Urinary bladder (tissue), 4 donors: ENCODE results near the gene OR10A4. TPM values are rescaled to one million over a fixed set of nuclear protein-coding genes. Genes with fewer than 3 reads are reported as not detected.

Experiments
- DNase-seq: peaks from one replicate; pipeline ENCODE4 v3.0.0-alpha.2; 2015; ENCODE audit errors: extremely low spot score
- H3K27ac ChIP-seq: one replicate; pipeline ENCODE4 v1.5.1; 2013; ENCODE audit warnings: low read depth, mild to moderate bottlenecking, moderate library complexity
- H3K36me3 ChIP-seq: one replicate; pipeline ENCODE4 v1.6.1; 2013; ENCODE audit warnings: mild to moderate bottlenecking, moderate library complexity; ENCODE audit not compliant: insufficient read depth
- H3K4me1 ChIP-seq: one replicate; pipeline ENCODE4 v1.6.1; 2013; ENCODE audit warnings: mild to moderate bottlenecking, moderate library complexity; ENCODE audit not compliant: insufficient read depth
- H3K4me3 ChIP-seq: one replicate; pipeline ENCODE4 v1.5.1; 2013; ENCODE audit warnings: low read depth, low read length
- WGBS: extraction: QIAGEN DNeasy Blood & Tissue Kit; methylation state at CpG from one replicate; pipeline ENCODE4 v1.1.7; 2013; 5-methylcytosine and 5-hydroxymethylcytosine counted together
- polyA plus RNA-seq: library from polyadenylated mRNA; stranded (reverse); fragments of 200-250 nt; gene quantifications from one replicate; pipeline ENCODE4 v1.2.3, GENCODE V29; 2013
- total RNA-seq: library from RNA; depleted of rRNA; stranded (reverse); fragments of >200 nt; gene quantifications from one replicate; pipeline ENCODE4 v1.2.3, GENCODE V29; 2014
- donor health status: healthy with polysubstance abuse.
- donor health status: healthy.

OR10A4 gene
- total and polyA plus RNA-seq, 2 donors = not detected

DNA sequence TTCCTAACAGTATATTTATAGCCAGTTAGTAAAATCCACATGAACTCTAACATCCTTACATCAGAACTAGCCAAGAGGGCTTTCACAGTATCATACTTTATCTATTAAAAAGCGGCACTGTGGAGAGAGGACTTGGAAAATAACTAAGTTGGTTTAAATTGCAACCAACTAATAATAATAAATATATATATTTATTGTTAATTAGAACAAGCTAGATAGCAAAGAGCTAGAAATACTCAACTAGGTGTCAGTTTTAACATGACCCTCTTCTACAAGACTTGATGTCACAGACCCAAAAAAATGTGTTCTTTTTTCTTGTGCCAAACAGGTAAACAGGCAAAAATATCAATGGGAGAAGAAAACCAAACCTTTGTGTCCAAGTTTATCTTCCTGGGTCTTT, 44.3 kb downstream of the OR10A4 start, which contains the start of gene OR2D3:
Gene OR2D3, plus strand, starts transcription at position 301 of the 400 bp plus-strand sequence. Its CDS starts 0 bp downstream, at position 301.
- no peak for DNase-seq
- no peaks in the 10 kb centered on the region for H3K4me1 ChIP-seq
- no peaks in the 10 kb centered on the region for H3K36me3 ChIP-seq
- WGBS = 90% methylated on average over 1 of the region's 1 CpG
- H3K27ac ChIP-seq = no peak within 1 kb of the TSS
- H3K4me3 ChIP-seq = no peak within 1 kb of the TSS

DNA sequence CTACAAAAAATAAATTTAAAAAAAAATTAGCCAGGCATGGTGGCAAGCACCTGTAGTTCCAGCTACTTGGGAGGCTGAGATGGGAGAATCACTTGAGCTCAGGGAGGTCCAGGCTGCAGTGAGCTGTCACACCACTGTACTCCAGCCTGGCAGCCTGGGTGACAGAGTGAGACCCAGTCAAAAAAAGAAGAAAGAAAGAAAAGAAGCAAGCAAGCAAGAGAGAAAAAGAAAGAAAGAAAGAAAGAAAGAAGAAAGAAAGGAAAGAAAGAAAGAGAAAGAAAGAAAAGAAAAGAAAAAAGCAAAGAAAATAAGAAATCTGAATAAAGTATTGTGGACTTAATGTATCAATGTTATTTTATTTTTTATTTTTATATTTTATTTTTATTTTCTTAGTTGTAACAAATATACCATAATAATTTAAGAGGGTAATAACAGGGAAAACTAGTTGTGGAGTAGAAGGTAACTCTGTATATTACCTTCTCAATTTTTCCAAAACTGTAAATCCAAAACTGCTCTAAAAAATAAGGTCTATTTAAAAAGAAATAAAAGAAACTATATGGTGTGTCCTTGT, 48.7 kb downstream of the OR10A4 start:
- no peak for DNase-seq
- Histone ChIP-seq H3K4me1 (no peaks in the 10 kb centered on the region), H3K36me3 (no peaks in the 10 kb centered on the region), H3K4me3 (no peak overlapping the region), H3K27ac (no peak overlapping the region)

DNA sequence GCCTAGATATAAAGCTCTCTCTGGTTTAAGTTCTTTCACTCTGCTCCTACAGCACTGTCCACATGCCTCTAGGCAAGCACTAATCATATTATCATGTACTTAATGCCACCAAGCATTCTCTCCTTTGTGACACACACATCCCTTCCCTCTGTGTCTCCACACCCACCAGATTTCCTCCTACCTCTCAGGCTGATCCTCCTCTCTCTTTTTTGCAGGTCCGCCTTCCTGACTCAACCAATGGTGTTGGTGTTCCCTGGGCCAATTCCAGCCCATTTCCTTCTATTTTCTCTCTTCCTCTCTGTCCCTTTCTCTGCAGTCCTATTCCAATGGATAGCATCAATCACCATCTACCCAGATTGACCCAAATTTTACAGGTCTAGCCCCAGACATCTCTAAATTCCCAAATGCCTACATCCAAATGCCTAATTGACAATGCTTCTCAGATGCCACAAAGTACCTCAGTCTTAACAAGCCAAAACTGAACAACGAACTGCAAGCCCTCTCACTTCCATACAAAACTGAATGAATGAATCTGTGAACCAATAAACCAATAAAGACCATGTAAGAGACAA, 49.3 kb downstream of the OR10A4 start:
- DNase-seq = no peak
- no peak overlapping the region for H3K27ac ChIP-seq
- no peaks in the 10 kb centered on the region for H3K36me3 ChIP-seq
- WGBS = 62% methylated on average over 2 of the region's 2 CpGs
- no peaks in the 10 kb centered on the region for H3K4me1 ChIP-seq
- H3K4me3 ChIP-seq = no peak overlapping the region

DNA sequence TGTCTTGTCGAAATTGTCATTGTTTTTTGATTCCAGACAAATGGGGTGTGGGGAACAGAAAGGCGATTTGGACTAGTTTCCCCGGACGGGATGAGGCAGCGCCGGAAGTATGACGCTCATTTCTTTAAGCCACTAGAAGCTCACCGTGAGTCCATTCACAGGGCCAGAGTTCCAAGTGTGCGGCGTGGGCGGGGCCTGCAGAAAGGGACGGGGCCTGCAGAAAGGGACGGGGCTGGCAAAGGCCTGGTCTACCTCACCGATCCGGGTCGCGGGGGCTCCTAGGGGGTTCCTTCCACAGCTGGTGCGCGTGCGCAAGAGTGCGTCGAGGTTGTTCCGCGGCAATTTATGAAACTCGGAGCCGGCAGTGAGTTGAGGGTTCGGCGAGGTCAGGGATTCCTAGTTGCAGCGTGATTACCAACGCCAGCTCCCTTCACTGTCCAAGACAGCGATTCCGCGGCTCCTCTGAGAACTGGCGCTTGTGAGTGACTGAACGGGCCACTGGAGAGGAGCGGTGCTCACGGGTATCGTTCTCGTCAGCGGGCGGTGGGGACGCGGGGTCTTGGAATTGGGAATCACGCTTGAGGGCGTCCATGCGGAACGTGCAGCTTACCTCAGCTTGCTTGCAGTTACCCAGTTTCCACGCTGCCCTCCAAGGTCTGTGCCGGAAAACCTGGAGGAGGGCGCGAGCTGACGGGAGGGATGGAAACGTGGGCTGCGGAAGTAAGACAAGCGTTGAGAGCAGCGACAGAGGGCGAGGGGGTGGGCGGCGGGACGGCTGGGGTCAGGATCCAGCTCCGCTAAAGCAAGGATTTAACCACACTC, 50.0 kb downstream of the OR10A4 start, which contains the start of gene ZNF215:
Gene ZNF215, plus strand, starts transcription at position 219 of the 822 bp plus-strand sequence. CDS start 5,847 bp downstream, outside the sequence.
- DNase-seq = peak; percentile 8
- Histone ChIP-seq H3K4me3 (peak within 1 kb of the TSS; percentile 36), H3K36me3 (no peaks in the 10 kb centered on the region), H3K4me1 (no peaks in the 10 kb centered on the region), H3K27ac (no peak within 1 kb of the TSS)
- 1% methylated on average over 61 of the region's 61 CpGs for WGBS

DNA sequence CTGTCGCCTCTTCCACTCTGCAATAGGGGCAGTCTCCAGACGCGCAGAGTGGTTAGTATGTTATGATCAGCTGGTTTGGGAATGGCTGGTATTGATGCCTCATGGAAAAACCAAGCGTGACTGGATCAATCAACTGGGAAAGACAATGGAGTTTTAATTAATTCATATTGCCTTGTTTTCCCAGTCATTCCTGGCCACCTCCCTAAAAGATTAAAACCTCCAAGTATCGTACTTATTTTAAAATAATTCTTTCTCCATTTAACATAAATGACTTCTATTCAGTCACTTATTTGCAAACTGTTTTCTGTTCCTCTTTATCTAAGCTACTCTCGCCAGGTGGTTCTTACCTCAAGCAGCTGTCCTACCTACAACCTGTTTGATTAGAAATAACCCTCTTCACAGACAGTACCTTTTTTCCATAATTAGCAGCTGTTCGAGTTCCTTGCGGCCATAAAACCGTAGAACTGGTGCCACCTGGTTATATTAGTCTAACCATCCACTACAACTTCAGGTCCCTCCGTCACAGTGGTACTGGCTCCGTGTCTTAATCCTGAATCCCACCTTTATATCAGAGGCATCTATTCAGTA, 50.7 kb downstream of the OR10A4 start:
- DNase-seq = no peak
- Histone ChIP-seq H3K4me3 (peak overlapping the region; percentile 36), H3K27ac (no peak overlapping the region), H3K4me1 (no peaks in the 10 kb centered on the region), H3K36me3 (no peaks in the 10 kb centered on the region)
- 10% methylated on average over 11 of the region's 11 CpGs for WGBS

Other genes with a start within 250 kb of the OR10A4 start
- gene DCHS1, start 220.8 kb upstream of the OR10A4 start, total RNA-seq = 49.2 TPM
- gene DCHS1, start 220.8 kb upstream of the OR10A4 start, polyA plus RNA-seq = 28.6 TPM
- 29.9 TPM for gene MRPL17, start 193.3 kb upstream of the OR10A4 start, total RNA-seq
- gene MRPL17, start 193.3 kb upstream of the OR10A4 start, polyA plus RNA-seq = 34.3 TPM
- gene OR2AG2, start 104.6 kb upstream of the OR10A4 start, total RNA-seq = 0.26 TPM
- gene OR2AG2, start 104.6 kb upstream of the OR10A4 start, polyA plus RNA-seq = 0.03 TPM
- gene OR2AG1, start 93.6 kb upstream of the OR10A4 start, total RNA-seq = not detected
- not detected for gene OR2AG1, start 93.6 kb upstream of the OR10A4 start, polyA plus RNA-seq
- 0.85 TPM for gene OR6A2, start 76.9 kb upstream of the OR10A4 start, total RNA-seq
- not detected for gene OR6A2, start 76.9 kb upstream of the OR10A4 start, polyA plus RNA-seq
- gene OR10A5, start 30.9 kb upstream of the OR10A4 start, total RNA-seq = not detected
- gene OR10A5, start 30.9 kb upstream of the OR10A4 start, polyA plus RNA-seq = not detected
- not detected for gene OR10A2, start 13.6 kb upstream of the OR10A4 start, total RNA-seq
- gene OR10A2, start 13.6 kb upstream of the OR10A4 start, polyA plus RNA-seq = not detected
- gene OR2D2, start 15.9 kb downstream of the OR10A4 start, total RNA-seq = 0.53 TPM
- not detected for gene OR2D2, start 15.9 kb downstream of the OR10A4 start, polyA plus RNA-seq
- not detected for gene OR2D3, start 44.4 kb downstream of the OR10A4 start, total RNA-seq
- gene OR2D3, start 44.4 kb downstream of the OR10A4 start, polyA plus RNA-seq = not detected
- 2.0 TPM for gene ZNF215, start 49.8 kb downstream of the OR10A4 start, total RNA-seq
- 0.47 TPM for gene ZNF215, start 49.8 kb downstream of the OR10A4 start, polyA plus RNA-seq
- 12.5 TPM for gene ZNF214, start 143.7 kb downstream of the OR10A4 start, total RNA-seq
- 2.8 TPM for gene ZNF214, start 143.7 kb downstream of the OR10A4 start, polyA plus RNA-seq
- 0.42 TPM for gene NLRP14, start 143.9 kb downstream of the OR10A4 start, total RNA-seq
- gene NLRP14, start 143.9 kb downstream of the OR10A4 start, polyA plus RNA-seq = 0.01 TPM
- gene RBMXL2, start 212.4 kb downstream of the OR10A4 start, total RNA-seq = not detected
- gene RBMXL2, start 212.4 kb downstream of the OR10A4 start, polyA plus RNA-seq = not detected